OCI-LY1 (cell line): Measurements from ENCODE around the gene USP15.

Source experiments
- H2AFZ ChIP-seq: fragments of 200-600 bp; sonication (generic), shearing (Covaris generic); 2 replicates; pipeline ENCODE4 v1.6.0; 2014; ENCODE audit warnings: antibody characterized with exemption, mild to moderate bottlenecking, low read length
- H3F3A ChIP-seq: fragments of 200-600 bp; sonication (generic), shearing (Covaris generic); 2 replicates; pipeline ENCODE4 v1.6.0; 2014; ENCODE audit warnings: mild to moderate bottlenecking, antibody characterized with exemption, low read length, moderate library complexity; ENCODE audit not compliant: insufficient read depth
- H3K27ac ChIP-seq: fragments of 200-600 bp; sonication (generic); 2 replicates; pipeline ENCODE4 v1.5.1; 2014; ENCODE audit warnings: low read length, mixed run types, mild to moderate bottlenecking, low read depth; ENCODE audit not compliant: poor library complexity, severe bottlenecking
- H3K27me3 ChIP-seq: fragments of 200-600 bp; sonication (generic); 2 replicates; pipeline ENCODE4 v1.6.0; 2014; ENCODE audit warnings: antibody characterized with exemption, mild to moderate bottlenecking, low read length, moderate library complexity; ENCODE audit not compliant: insufficient read depth
- H3K36me3 ChIP-seq: fragments of 200-600 bp; sonication (generic); 2 replicates; pipeline ENCODE4 v1.6.1; 2014; ENCODE audit warnings: mild to moderate bottlenecking, antibody characterized with exemption, low read length, moderate library complexity, mixed read lengths; ENCODE audit not compliant: insufficient read depth
- H3K4me1 ChIP-seq: fragments of 200-600 bp; sonication (generic); 2 replicates; pipeline ENCODE4 v1.5.1; 2014; ENCODE audit warnings: mild to moderate bottlenecking, low read length, moderate library complexity; ENCODE audit not compliant: insufficient read depth, severe bottlenecking
- H3K4me2 ChIP-seq: fragments of 200-600 bp; sonication (generic), shearing (Covaris generic); 2 replicates; pipeline ENCODE4 v1.6.1; 2014; ENCODE audit warnings: low read length
- H3K4me3 ChIP-seq: fragments of 200-600 bp; sonication (generic); 2 replicates; pipeline ENCODE4 v1.5.1; 2014; ENCODE audit warnings: low read length, low read depth, mild to moderate bottlenecking, mixed read lengths; ENCODE audit not compliant: poor library complexity, severe bottlenecking
- H3K79me2 ChIP-seq: fragments of 200-600 bp; shearing (Covaris generic); 2 replicates; pipeline ENCODE4 v1.6.1; 2016; ENCODE audit warnings: mixed run types, low read length, mixed read lengths; ENCODE audit not compliant: insufficient read depth
- H3K9ac ChIP-seq: fragments of 200-600 bp; sonication (generic), shearing (Covaris generic); 2 replicates; pipeline ENCODE4 v1.6.1; 2014; ENCODE audit warnings: mild to moderate bottlenecking, low read length, mixed read lengths
- H3K9me2 ChIP-seq: fragments of 200-600 bp; sonication (generic), shearing (Covaris generic); 2 replicates; pipeline ENCODE4 v1.6.1; 2014; ENCODE audit warnings: low read depth, mild to moderate bottlenecking, low read length, mixed read lengths
- H3K9me3 ChIP-seq: fragments of 200-600 bp; shearing (Covaris generic); 2 replicates; pipeline ENCODE4 v1.6.1; 2014; ENCODE audit warnings: low read length, mixed read lengths
- H4K20me1 ChIP-seq: fragments of 200-600 bp; sonication (generic), shearing (Covaris generic); 2 replicates; pipeline ENCODE4 v1.6.0; 2016; ENCODE audit warnings: mild to moderate bottlenecking, low read length; ENCODE audit not compliant: insufficient read depth
- EZH2 ChIP-seq: fragments of 200-600 bp; sonication (generic), shearing (Covaris generic); IDR thresholded peaks from 2 replicates; pipeline ENCODE4 v1.8.0; 2017; ENCODE audit warnings: borderline replicate concordance, mixed run types, mild to moderate bottlenecking, antibody characterized with exemption, low read length, moderate library complexity, mixed read lengths
- TF ChIP-seq, protein P1 (sequence below): fragments of 200-600 bp; sonication (generic), shearing (Covaris generic); IDR thresholded peaks from 2 replicates; pipeline ENCODE4 v1.5.1; 2017; ENCODE audit warnings: mild to moderate bottlenecking, antibody characterized with exemption, low read length, moderate library complexity, mixed read lengths

The USP15 gene

DNA sequence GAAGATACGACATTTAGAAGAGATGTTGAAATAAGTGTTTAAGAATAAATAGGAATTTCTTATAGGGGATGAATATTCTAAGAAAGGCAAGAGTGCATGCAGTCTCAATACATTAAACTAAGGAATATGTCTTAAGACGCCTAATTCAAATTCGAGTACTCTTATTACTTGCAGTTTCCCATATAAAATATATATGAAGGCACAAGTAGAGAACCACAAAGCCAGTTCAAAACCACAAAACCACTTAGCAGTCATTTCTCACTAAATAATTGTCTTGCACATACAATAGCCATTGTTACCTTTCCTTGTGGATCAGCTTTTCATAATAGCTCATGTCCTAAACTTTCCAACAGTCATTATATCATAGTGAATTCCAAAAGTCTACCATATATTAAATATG is 115.4 kb downstream of the USP15 start:
- H3K4me1 ChIP-seq, result no peaks in the 10 kb centered on the region
- H3K79me2 ChIP-seq, result no peaks in the 10 kb centered on the region
- no peak overlapping the region for H3K4me2 ChIP-seq
- no peaks in the 10 kb centered on the region for H3K9me3 ChIP-seq
- H3K9me2 ChIP-seq, result no peaks in the 10 kb centered on the region
- no peaks in the 10 kb centered on the region for H3F3A ChIP-seq
- H3K4me3 ChIP-seq, result no peak overlapping the region
- H3K27me3 ChIP-seq, result no peaks in the 10 kb centered on the region
- no peaks in the 10 kb centered on the region for H3K36me3 ChIP-seq
- H3K9ac ChIP-seq, result no peak overlapping the region
- H4K20me1 ChIP-seq, result no peaks in the 10 kb centered on the region
- TF ChIP-seq, protein P1, sequence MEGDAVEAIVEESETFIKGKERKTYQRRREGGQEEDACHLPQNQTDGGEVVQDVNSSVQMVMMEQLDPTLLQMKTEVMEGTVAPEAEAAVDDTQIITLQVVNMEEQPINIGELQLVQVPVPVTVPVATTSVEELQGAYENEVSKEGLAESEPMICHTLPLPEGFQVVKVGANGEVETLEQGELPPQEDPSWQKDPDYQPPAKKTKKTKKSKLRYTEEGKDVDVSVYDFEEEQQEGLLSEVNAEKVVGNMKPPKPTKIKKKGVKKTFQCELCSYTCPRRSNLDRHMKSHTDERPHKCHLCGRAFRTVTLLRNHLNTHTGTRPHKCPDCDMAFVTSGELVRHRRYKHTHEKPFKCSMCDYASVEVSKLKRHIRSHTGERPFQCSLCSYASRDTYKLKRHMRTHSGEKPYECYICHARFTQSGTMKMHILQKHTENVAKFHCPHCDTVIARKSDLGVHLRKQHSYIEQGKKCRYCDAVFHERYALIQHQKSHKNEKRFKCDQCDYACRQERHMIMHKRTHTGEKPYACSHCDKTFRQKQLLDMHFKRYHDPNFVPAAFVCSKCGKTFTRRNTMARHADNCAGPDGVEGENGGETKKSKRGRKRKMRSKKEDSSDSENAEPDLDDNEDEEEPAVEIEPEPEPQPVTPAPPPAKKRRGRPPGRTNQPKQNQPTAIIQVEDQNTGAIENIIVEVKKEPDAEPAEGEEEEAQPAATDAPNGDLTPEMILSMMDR, result no peak
- no peak overlapping the region for H2AFZ ChIP-seq
- H3K27ac ChIP-seq, result no peak overlapping the region

DNA sequence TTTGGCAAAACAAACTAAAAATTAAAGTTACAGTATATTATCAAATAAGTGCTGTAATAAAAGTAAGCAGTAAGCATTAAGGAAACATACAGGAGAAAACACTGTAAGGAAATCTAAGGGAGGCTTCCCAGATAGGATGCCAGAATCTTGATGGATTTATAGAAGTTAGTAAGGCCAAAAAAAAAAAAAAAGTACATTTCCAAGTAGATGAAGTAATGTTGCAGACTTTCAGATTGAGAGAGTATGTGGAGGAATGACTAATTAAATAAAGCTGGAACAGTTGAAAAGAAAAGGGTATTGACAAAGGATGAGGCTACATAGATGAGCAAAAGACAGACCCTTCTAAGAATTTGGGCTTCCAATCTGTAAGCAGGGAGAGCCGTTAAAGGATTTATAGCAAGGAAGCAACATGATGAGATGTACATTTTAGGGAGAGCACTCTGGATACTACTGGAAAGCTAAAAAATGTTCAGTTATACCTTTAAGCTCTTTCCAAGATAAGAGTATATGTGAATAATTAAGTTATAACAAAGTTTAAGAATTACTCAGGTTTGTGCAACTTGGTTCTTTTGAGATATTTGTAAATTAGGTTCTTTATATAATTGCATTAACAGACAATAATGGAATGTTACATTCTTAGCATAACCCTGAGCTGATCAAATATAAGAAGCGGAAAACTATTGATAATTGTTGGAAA is 119.0 kb downstream of the USP15 start:
- no peaks in the 10 kb centered on the region for H3K9me3 ChIP-seq
- H3K9me2 ChIP-seq, result no peaks in the 10 kb centered on the region
- H4K20me1 ChIP-seq, result no peaks in the 10 kb centered on the region
- H3K4me3 ChIP-seq, result no peak overlapping the region
- H3K36me3 ChIP-seq, result peaks cover 18% of the 10 kb centered on the region
- no peak overlapping the region for H3K27ac ChIP-seq
- no peaks in the 10 kb centered on the region for H3K79me2 ChIP-seq
- H3F3A ChIP-seq, result no peaks in the 10 kb centered on the region
- no peaks in the 10 kb centered on the region for H3K4me1 ChIP-seq
- no peak overlapping the region for H2AFZ ChIP-seq
- H3K9ac ChIP-seq, result no peak overlapping the region
- no peak overlapping the region for H3K4me2 ChIP-seq
- TF ChIP-seq, protein P1, result no peak
- H3K27me3 ChIP-seq, result no peaks in the 10 kb centered on the region

DNA sequence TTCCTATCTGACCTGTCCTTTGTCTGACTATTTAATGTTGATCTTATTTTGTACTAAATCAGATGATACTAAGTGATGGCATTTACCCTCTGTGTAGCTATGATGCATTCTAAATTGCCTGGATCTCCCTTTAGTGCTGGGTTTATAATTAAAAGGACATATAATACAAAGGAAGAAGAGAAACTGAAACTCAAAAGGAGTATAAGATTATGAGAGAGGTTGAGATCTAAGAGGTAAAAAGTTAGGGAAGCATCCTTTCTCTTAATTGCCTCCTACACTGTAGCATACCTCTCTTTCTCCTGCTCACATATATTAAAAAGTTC is 119.5 kb downstream of the USP15 start:
- Histone ChIP-seq H3K4me1 (no peaks in the 10 kb centered on the region), H3K27ac (no peak overlapping the region), H3K79me2 (no peaks in the 10 kb centered on the region), H3F3A (no peaks in the 10 kb centered on the region), H4K20me1 (no peaks in the 10 kb centered on the region), H3K9me3 (no peaks in the 10 kb centered on the region), H3K4me2 (no peak overlapping the region), H3K9ac (no peak overlapping the region), H3K36me3 (peaks cover 20% of the 10 kb centered on the region), H3K4me3 (no peak overlapping the region), H3K9me2 (no peaks in the 10 kb centered on the region), H3K27me3 (no peaks in the 10 kb centered on the region), H2AFZ (no peak overlapping the region)
- TF ChIP-seq, protein P1, result no peak
- TF ChIP-seq EZH2, result no peak
